SU-DHL-6 (cell line): ENCODE data around the gene MYL4.

Source experiments
- H2AFZ ChIP-seq: fragments of 200-600 bp; sonication (generic); 2 replicates; pipeline ENCODE4 v1.6.1; 2014; ENCODE audit warnings: low read depth, mild to moderate bottlenecking, moderate library complexity, mixed read lengths, antibody characterized with exemption, low read length; ENCODE audit not compliant: severe bottlenecking
- H3F3A ChIP-seq: fragments of 200-600 bp; shearing (Covaris generic); 2 replicates; pipeline ENCODE4 v1.6.0; 2016; ENCODE audit warnings: antibody characterized with exemption, mild to moderate bottlenecking; ENCODE audit not compliant: insufficient read depth
- H3K27ac ChIP-seq: fragments of 200-600 bp; sonication (generic); 2 replicates; pipeline ENCODE4 v1.5.1; 2016; ENCODE audit warnings: low read depth, mild to moderate bottlenecking, low read length, moderate library complexity, mixed read lengths
- H3K27me3 ChIP-seq: fragments of 200-600 bp; sonication (generic), shearing (Covaris generic); 2 replicates; pipeline ENCODE4 v1.6.0; 2014; ENCODE audit warnings: mild to moderate bottlenecking, low read length
- H3K36me3 ChIP-seq: fragments of 200-600 bp; sonication (generic); 2 replicates; pipeline ENCODE4 v1.6.1; 2014; ENCODE audit warnings: mild to moderate bottlenecking, low read length, mixed read lengths
- H3K4me2 ChIP-seq: fragments of 300-600, 200-600 bp; shearing (Covaris generic), sonication (generic); 2 replicates; pipeline ENCODE4 v1.6.0; 2014; ENCODE audit warnings: low read length, low read depth, mild to moderate bottlenecking; ENCODE audit not compliant: poor library complexity, severe bottlenecking
- H3K4me3 ChIP-seq: fragments of 200-600 bp; sonication (generic); 2 replicates; pipeline ENCODE4 v1.5.1; 2014; ENCODE audit warnings: antibody characterized with exemption, low read length, mild to moderate bottlenecking, mixed read lengths; ENCODE audit not compliant: insufficient read depth, poor library complexity, severe bottlenecking
- H3K79me2 ChIP-seq: fragments of 200-600 bp; sonication (generic); 2 replicates; pipeline ENCODE4 v1.6.1; 2014; ENCODE audit warnings: mild to moderate bottlenecking, low read length, moderate library complexity; ENCODE audit not compliant: insufficient read depth
- H3K9ac ChIP-seq: fragments of 200-600 bp; sonication (generic); 2 replicates; pipeline ENCODE4 v1.7.0; 2014; ENCODE audit warnings: mild to moderate bottlenecking, low read length
- H3K9me2 ChIP-seq: fragments of 200-600 bp; sonication (generic); replicated peaks from 2 replicates; pipeline ENCODE4 v1.6.1; 2014; ENCODE audit warnings: low read length; ENCODE audit not compliant: insufficient read depth
- H3K9me3 ChIP-seq: fragments of 200-600 bp; sonication (generic); 2 replicates; pipeline ENCODE4 v1.6.1; 2014; ENCODE audit warnings: low read length, mixed read lengths; ENCODE audit not compliant: insufficient read depth
- H4K20me1 ChIP-seq: fragments of 200-600 bp; sonication (generic); 2 replicates; pipeline ENCODE4 v1.6.1; 2014; ENCODE audit warnings: low read depth, mild to moderate bottlenecking, antibody characterized with exemption, low read length, moderate library complexity, mixed read lengths
- CTCF ChIP-seq: fragments of 200-600 bp; sonication (generic); IDR thresholded peaks from one replicate; pipeline ENCODE4 v1.5.1; 2017; ENCODE audit warnings: antibody characterized with exemption, mild to moderate bottlenecking, low read length, moderate library complexity; ENCODE audit not compliant: insufficient read depth, poor library complexity, severe bottlenecking
- EZH2phosphoT487 ChIP-seq: fragments of 200-600 bp; sonication (generic), shearing (Covaris generic); conservative IDR thresholded peaks from 2 replicates; pipeline ENCODE4 v1.6.1; 2018; ENCODE audit warnings: mild to moderate bottlenecking, antibody characterized with exemption, low read length, moderate library complexity, mixed read lengths

MYL4 gene

GRCh38 chr17:47242648-47243047, 33.5 kb downstream of the MYL4 start:
- H3K4me2 ChIP-seq: no peak overlapping the region
- no peak overlapping the region for H3K27ac ChIP-seq
- no peak for TF ChIP-seq CTCF
- no peak for TF ChIP-seq EZH2phosphoT487
- 0 out of 2 replicates have a peak, but pooled peaks cover 3% of the 10 kb centered on the region for H3K9me3 ChIP-seq
- H3K79me2 ChIP-seq: no peaks in the 10 kb centered on the region
- H3F3A ChIP-seq: no peaks in the 10 kb centered on the region
- H4K20me1 ChIP-seq: no peaks in the 10 kb centered on the region
- no peak overlapping the region for H2AFZ ChIP-seq
- H3K9ac ChIP-seq: no peak overlapping the region
- H3K9me2 ChIP-seq: no peaks in the 10 kb centered on the region
- H3K27me3 ChIP-seq: no peaks in the 10 kb centered on the region
- H3K4me3 ChIP-seq: no peak overlapping the region
- no peaks in the 10 kb centered on the region for H3K36me3 ChIP-seq

DNA sequence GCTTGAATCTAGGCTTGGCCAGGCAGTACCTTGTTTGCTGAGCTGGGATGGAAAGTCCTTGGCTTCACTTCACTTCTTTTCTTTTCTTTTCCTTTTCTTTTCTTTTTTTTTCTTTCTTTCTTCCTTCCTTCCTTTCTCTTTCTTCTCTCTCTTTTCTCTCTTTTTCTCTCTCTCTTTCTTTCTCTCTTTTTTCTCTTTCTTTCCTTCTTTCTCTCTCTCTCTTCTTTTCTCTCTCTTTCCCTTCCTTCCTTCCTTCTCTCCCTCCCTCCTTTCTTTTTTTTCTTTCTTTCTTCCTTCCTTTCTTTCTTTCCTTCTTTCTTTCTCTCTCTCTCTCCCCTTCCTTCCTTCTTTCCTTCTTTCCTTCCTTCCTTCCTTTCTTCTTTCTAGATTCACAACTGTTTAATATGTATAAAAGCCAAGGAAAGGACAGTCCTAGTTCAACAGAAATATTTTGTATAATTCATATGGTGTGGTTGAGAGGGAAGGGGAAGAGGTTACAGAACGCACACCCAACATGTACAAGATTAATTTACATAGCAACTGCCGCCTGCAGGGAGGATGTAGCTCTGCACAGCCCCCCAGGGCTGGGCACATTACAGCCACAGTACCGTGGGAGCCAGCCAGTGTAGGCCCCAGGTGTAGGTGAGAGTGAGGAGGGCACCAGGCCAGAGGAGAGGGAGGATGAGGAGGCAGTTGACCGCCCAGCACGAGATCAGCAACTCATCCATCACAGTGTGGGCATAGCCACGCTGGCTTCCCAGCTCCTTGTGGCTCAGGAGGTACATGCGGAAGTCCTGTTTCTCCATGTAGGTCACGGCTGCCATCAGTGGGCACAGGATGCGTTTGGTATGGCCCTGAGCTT, 34.8 kb downstream of the MYL4 start:
- Histone ChIP-seq H4K20me1 (no peaks in the 10 kb centered on the region), H3K36me3 (no peaks in the 10 kb centered on the region), H2AFZ (no peak overlapping the region), H3K4me3 (no peak overlapping the region), H3K27ac (no peak overlapping the region), H3K27me3 (no peaks in the 10 kb centered on the region), H3K9ac (no peak overlapping the region), H3K79me2 (no peaks in the 10 kb centered on the region), H3K4me2 (no peak overlapping the region), H3K9me2 (no peaks in the 10 kb centered on the region), H3K9me3 (no peaks in the 10 kb centered on the region), H3F3A (no peaks in the 10 kb centered on the region)
- TF ChIP-seq CTCF (no peak), EZH2phosphoT487 (no peak)

GRCh38 chr17:47244697-47245096, 35.5 kb downstream of the MYL4 start:
- Histone ChIP-seq H3K27me3 (no peaks in the 10 kb centered on the region), H3K27ac (no peak overlapping the region), H2AFZ (no peak overlapping the region), H4K20me1 (no peaks in the 10 kb centered on the region), H3F3A (no peaks in the 10 kb centered on the region), H3K36me3 (no peaks in the 10 kb centered on the region), H3K9ac (no peak overlapping the region), H3K9me2 (no peaks in the 10 kb centered on the region), H3K4me3 (no peak overlapping the region), H3K4me2 (no peak overlapping the region), H3K9me3 (no peaks in the 10 kb centered on the region), H3K79me2 (no peaks in the 10 kb centered on the region)
- TF ChIP-seq EZH2phosphoT487: no peak
- TF ChIP-seq CTCF: no peak
